Skeletal muscle tissue (tissue), 4 donors: ENCODE data around the gene DCAF7. TPM values are rescaled to one million over a fixed set of nuclear protein-coding genes. Genes with fewer than 3 reads are reported as not detected.

Experiments
- H3K27ac ChIP-seq: one replicate; pipeline ENCODE4 v1.7.0; 2013; ENCODE audit warnings: mild to moderate bottlenecking, low read depth, low read length, inconsistent platforms
- H3K27me3 ChIP-seq, 3 donors: one replicate each; pipeline ENCODE4 v1.7.0; 2013; ENCODE audit warnings: low read length in 3 of 3; ENCODE audit not compliant: control insufficient read depth in 3 of 3, insufficient read depth in 3 of 3
- H3K36me3 ChIP-seq, 3 donors: one replicate each; pipeline ENCODE4 v1.7.0; 2013; ENCODE audit warnings: low read length in 3 of 3; ENCODE audit not compliant: control insufficient read depth in 3 of 3, insufficient read depth in 3 of 3
- H3K4me1 ChIP-seq, 3 donors: one replicate each; pipeline ENCODE4 v1.7.0; 2013; ENCODE audit warnings: low read length in 3 of 3, mild to moderate bottlenecking in 3 of 3; ENCODE audit not compliant: control insufficient read depth in 3 of 3, insufficient read depth in 3 of 3
- H3K4me3 ChIP-seq, 3 donors: one replicate each; pipeline ENCODE4 v1.7.0; 2013; ENCODE audit warnings: low read length in 3 of 3
- H3K9ac ChIP-seq, 3 donors: one replicate each; pipeline ENCODE4 v1.7.0; 2013; ENCODE audit warnings: low read length in 3 of 3, mild to moderate bottlenecking in 3 of 3, moderate library complexity in 2 of 3, low read depth in 1 of 3
- H3K9me3 ChIP-seq, 3 donors: one replicate each; pipeline ENCODE4 v1.7.0; 2013; ENCODE audit warnings: low read length in 3 of 3; ENCODE audit not compliant: control insufficient read depth in 3 of 3
- total RNA-seq: library from RNA; depleted of rRNA; stranded (reverse); fragments of >200 nt; gene quantifications from one replicate; pipeline ENCODE4 v1.2.3, GENCODE V29; 2014
- donor health status: Osteomylitis.

The DCAF7 gene
- total RNA-seq, 1 donor from 2014 or later: 13.6 TPM

DNA sequence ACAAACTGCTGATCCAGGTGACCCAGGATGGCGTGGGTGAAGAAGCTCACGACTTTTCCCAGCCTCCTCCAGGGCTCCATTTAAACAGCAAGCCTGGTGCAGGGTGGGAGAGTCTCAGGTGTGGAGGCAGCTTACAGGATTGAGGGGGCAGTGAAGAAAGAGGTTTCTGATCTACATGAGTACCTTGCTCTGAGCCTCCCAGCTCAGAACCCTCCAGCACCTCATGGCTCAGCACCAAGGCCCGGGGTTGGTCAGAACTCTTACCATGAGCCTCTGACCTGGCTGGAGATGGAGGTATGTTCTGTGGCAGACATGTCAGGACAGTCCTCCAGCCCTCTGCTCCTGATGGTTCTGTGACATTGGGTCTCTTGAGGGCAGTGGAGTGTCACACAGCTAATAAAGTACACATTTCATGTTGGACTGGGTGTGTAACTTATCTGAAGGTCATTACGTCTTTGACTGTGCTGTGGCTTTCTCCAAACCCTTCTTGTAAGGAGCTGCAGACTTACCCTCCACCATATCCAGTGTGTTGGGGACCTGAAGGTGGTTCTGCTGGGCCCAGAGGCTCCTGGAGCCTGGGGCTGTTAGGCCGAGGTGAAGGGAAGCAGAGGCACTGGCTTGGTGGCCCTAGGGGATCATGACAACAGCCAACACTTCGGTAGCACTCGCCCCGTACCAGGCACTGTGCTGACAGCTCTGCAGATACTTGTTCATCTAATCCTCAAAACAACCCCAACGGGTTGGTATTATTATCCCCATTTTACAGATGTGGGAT lies 3.8 kb upstream of the DCAF7 start:
- no peak overlapping the region for H3K9ac ChIP-seq
- H3K36me3 ChIP-seq: no peaks in the 10 kb centered on the region
- H3K4me3 ChIP-seq: no peak overlapping the region

DNA sequence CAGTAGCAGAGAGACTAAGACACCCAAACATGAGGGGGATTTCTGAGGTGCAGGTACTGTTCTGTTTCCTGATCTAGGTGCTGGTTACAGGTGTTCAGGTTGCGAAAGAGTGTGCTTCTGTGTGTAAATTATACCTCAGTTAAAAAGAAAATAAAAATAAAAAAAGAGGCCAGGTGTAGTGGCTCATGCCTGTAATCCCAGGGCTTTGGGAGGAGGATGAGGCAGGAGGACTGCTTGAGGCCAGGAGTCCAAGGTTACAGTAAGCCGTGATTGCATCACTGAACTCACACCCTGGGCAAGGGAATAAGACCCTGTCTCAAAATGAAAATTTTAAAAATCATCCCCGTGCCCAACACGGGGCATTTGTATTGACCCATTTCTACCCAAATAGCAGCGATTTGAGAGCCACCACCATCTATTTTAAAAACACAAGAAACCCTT lies 3.2 kb upstream of the DCAF7 start:
- Histone ChIP-seq H3K36me3 (no peaks in the 10 kb centered on the region), H3K27me3 (peaks cover 0 to 3% (median 2%) of the 10 kb centered on the region in 3 donors), H3K9me3 (no peaks in the 10 kb centered on the region), H3K27ac (no peak overlapping the region), H3K4me1 (peaks cover 11 to 14% (median 13%) of the 10 kb centered on the region in 3 donors), H3K9ac (no peak overlapping the region), H3K4me3 (no peak overlapping the region)

More for the DNA sequence above, 3.8 kb upstream of the DCAF7 start:
- Histone ChIP-seq H3K27ac (no peak overlapping the region), H3K27me3 (peaks cover 0 to 5% (median 2%) of the 10 kb centered on the region in 3 donors), H3K9me3 (no peaks in the 10 kb centered on the region), H3K4me1 (peaks cover 7 to 10% (median 9%) of the 10 kb centered on the region in 3 donors)

- H3K9me3 ChIP-seq: no peaks in the 10 kb centered on the region
- no peaks in the 10 kb centered on the region for H3K27me3 ChIP-seq
- no peaks in the 10 kb centered on the region for H3K36me3 ChIP-seq
- peak overlapping the region; percentile 77 to 97 (median 96) for H3K9ac ChIP-seq
- peak overlapping the region; percentile 84 to 94 (median 85) for H3K4me3 ChIP-seq
- peak overlapping the region; percentile 90 for H3K27ac ChIP-seq
- peaks cover 22 to 34% (median 27%) of the 10 kb centered on the region in 3 donors for H3K4me1 ChIP-seq
Measured at GRCh38 chr17:63549289-63549945, 860 bp upstream of the DCAF7 start.

DNA sequence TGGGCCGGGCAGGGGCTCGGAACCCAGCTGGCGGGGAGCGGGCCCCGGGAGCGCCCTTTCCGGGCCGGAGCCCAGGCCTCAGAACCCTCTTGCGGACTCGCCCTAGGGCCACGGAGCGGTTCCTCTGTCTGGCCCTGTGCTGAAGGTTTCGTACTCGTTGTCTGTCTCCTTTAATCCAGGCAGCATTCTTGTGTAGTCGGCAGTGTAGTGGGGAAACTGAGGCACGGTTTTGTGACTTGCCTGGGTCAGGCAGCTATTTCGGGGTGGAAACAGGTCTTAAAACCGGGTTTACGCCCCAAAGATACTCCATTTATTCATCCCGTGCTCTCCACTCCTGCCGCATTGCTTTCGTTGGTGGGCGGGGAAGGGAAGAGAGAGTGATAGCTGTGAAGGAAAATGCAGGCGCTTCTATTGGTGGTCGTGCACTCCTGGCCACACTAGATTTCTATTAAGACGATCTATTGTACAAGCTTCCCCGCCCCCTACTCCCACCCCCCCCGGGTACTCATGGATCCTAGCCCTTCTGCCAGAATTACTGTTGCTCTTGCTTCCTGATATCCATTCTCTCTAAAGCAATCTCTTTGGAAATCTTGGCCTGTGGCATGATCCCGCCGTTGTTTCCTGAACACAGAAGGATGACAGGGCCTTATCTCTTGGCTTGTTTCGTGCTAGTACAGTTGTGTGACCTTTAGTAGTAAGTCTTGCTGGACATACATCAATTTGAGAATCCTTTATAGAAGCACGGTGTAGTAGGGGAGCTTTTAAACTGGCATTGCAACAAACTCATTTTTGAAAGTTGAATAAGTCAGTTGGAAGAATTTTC lies 751 bp downstream of the DCAF7 start:
- H3K27ac ChIP-seq: peak overlapping the region; percentile 78
- H3K36me3 ChIP-seq: no peaks in the 10 kb centered on the region
- H3K4me1 ChIP-seq: peaks cover 27 to 41% (median 32%) of the 10 kb centered on the region in 3 donors
- H3K9ac ChIP-seq: peak overlapping the region; percentile 86 to 98 (median 97)
- H3K27me3 ChIP-seq: no peaks in the 10 kb centered on the region
- H3K4me3 ChIP-seq: peak overlapping the region; percentile 75 to 97 (median 81)
- no peaks in the 10 kb centered on the region for H3K9me3 ChIP-seq

DNA sequence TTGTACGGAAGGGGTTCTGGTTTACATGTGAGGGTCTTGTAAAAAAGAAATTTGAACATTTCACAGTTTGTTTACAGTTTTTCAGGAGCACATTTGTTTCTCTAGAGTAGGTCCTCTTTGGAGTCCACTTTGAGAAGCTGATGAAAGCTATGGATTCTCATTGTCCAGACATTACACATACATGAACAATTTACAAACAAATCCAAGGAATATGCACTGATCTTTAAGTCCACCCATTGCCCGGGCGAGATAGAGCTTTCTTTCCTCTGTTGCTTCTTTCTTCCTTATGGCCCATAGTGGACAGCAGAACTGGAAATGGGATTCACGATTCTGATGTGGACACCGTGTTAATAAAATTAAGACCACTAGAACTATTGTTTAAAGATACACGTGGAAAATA lies 1.9 kb downstream of the DCAF7 start:
- Histone ChIP-seq H3K4me1 (peaks cover 27 to 41% (median 32%) of the 10 kb centered on the region in 3 donors), H3K36me3 (no peaks in the 10 kb centered on the region), H3K4me3 (peak overlapping the region; percentile 25 to 65 (median 42)), H3K27ac (no peak overlapping the region), H3K9me3 (no peaks in the 10 kb centered on the region), H3K27me3 (no peaks in the 10 kb centered on the region), H3K9ac (peak overlapping the region in 2 of 3 donors; percentile 27 to 33)

- no peak overlapping the region for H3K27ac ChIP-seq
- no peaks in the 10 kb centered on the region for H3K9me3 ChIP-seq
- H3K9ac ChIP-seq: peak overlapping the region in 1 of 3 donors; percentile 25
- no peak overlapping the region for H3K4me3 ChIP-seq
- H3K4me1 ChIP-seq: peaks cover 20 to 35% (median 25%) of the 10 kb centered on the region in 3 donors
- no peaks in the 10 kb centered on the region for H3K27me3 ChIP-seq
- no peaks in the 10 kb centered on the region for H3K36me3 ChIP-seq
Measured at GRCh38 chr17:63555500-63556156, 5.4 kb downstream of the DCAF7 start.

- Histone ChIP-seq H3K27me3 (no peaks in the 10 kb centered on the region), H3K4me1 (peaks cover 13 to 24% (median 16%) of the 10 kb centered on the region in 3 donors)
Measured at GRCh38 chr17:63557416-63557815, 7.1 kb downstream of the DCAF7 start.

GRCh38 chr17:63558441-63558840 lies 8.2 kb downstream of the DCAF7 start:
- no peak overlapping the region for H3K4me3 ChIP-seq
- no peak overlapping the region for H3K9ac ChIP-seq
- no peak overlapping the region for H3K27ac ChIP-seq
- peaks cover 11 to 15% (median 11%) of the 10 kb centered on the region in 3 donors for H3K4me1 ChIP-seq
- no peaks in the 10 kb centered on the region for H3K9me3 ChIP-seq
- H3K27me3 ChIP-seq: no peaks in the 10 kb centered on the region
- H3K36me3 ChIP-seq: no peaks in the 10 kb centered on the region

More at GRCh38 chr17:63557416-63557815, 7.1 kb downstream of the DCAF7 start:
- H3K4me3 ChIP-seq: no peak overlapping the region
- H3K9me3 ChIP-seq: no peaks in the 10 kb centered on the region
- no peak overlapping the region for H3K9ac ChIP-seq
- no peak overlapping the region for H3K27ac ChIP-seq
- H3K36me3 ChIP-seq: no peaks in the 10 kb centered on the region

GRCh38 chr17:63561819-63562218 lies 11.5 kb downstream of the DCAF7 start:
- H3K4me3 ChIP-seq: no peak overlapping the region
- H3K9me3 ChIP-seq: no peaks in the 10 kb centered on the region
- H3K4me1 ChIP-seq: no peaks in the 10 kb centered on the region
- H3K27ac ChIP-seq: no peak overlapping the region
- no peaks in the 10 kb centered on the region for H3K27me3 ChIP-seq
- no peaks in the 10 kb centered on the region for H3K36me3 ChIP-seq
- no peak overlapping the region for H3K9ac ChIP-seq
